Endothelial cell of umbilical vein (primary cell): Measurements from ENCODE around the gene VPS51. TPM values are rescaled to one million over a fixed set of nuclear protein-coding genes. Genes with fewer than 3 reads are reported as not detected.

Experiments
- BruUV-seq: library from RNA; stranded (reverse); fragments of 400-500 nt; replicated peaks from 2 replicates; lab custom pipeline; 2021; lab: Mats Ljungman, UMichigan
- CTCF ChIA-PET: fragments of 300-600, 350-600 bp; sonication (Branson Sonifier 250); formaldehyde crosslinking; loops from one replicate; lab custom pipeline; 2021; ENCODE audit warnings: antibody characterized with exemption, inconsistent platforms; lab: Charles Lee
- POLR2A ChIA-PET: fragments of 300-600, 350-600 bp; sonication (Branson Sonifier 250); formaldehyde crosslinking; loops from one replicate; lab custom pipeline; 2021; ENCODE audit warnings: antibody characterized with exemption, inconsistent platforms; lab: Charles Lee
- DNase-seq: peaks from one replicate; pipeline ENCODE4 v3.0.0-alpha.2; 2011; ENCODE audit warnings: low read depth, low spot score
- FAIRE-seq: peaks from 2 replicates; lab custom pipeline; 2011; peaks lifted over from hg19 to GRCh38; lab: Jason Lieb, UNC
- H2AFZ ChIP-seq: 2 replicates; pipeline ENCODE4 v1.6.0; 2012; ENCODE audit warnings: low read depth, low read length, control low read depth, inconsistent platforms
- H3K27ac ChIP-seq: 2 replicates; pipeline ENCODE4 v1.5.1; 2011; ENCODE audit warnings: low read depth, mild to moderate bottlenecking, control low read depth, low read length, moderate library complexity; ENCODE audit not compliant: insufficient read depth
- H3K27me3 ChIP-seq, 2 experiments: 2 replicates each; pipeline versions ENCODE4 v1.6.0 to v1.6.1; 2011; ENCODE audit warnings: low read length in 2 of 2, mixed read lengths in 1 of 2; ENCODE audit not compliant: control insufficient read depth in 2 of 2, insufficient read depth in 2 of 2
- H3K36me3 ChIP-seq, 2 experiments: 2 replicates in 1 of 2; 3 replicates in 1 of 2; pipeline ENCODE4 v1.5.1; 2011; ENCODE audit warnings: low read length in 2 of 2, mild to moderate bottlenecking in 1 of 2, moderate library complexity in 1 of 2; ENCODE audit not compliant: control insufficient read depth in 2 of 2, insufficient read depth in 2 of 2; ENCODE audit errors: extremely low read depth in 1 of 2
- H3K4me1 ChIP-seq: 3 replicates; pipeline ENCODE4 v1.5.1; 2011; ENCODE audit warnings: mild to moderate bottlenecking, low read length; ENCODE audit not compliant: control insufficient read depth, insufficient read depth; ENCODE audit errors: extremely low read depth
- H3K4me2 ChIP-seq: 2 replicates; pipeline ENCODE4 v1.6.1; 2011; ENCODE audit warnings: low read length, control low read depth, mixed read lengths; ENCODE audit not compliant: insufficient read depth
- H3K4me3 ChIP-seq, 3 experiments: fragments of 200-600 bp in 1 of 3; sonication (generic), shearing (Covaris generic) in 1 of 3; replicated peaks in 1 of 3; 2 replicates each; pipeline ENCODE4 v1.5.1; 2011 to 2016; ENCODE audit warnings: control low read depth in 3 of 3, low read length in 3 of 3, mild to moderate bottlenecking in 2 of 3, inconsistent platforms in 1 of 3, low read depth in 1 of 3, moderate library complexity in 1 of 3; ENCODE audit not compliant: insufficient read depth in 1 of 3
- H3K79me2 ChIP-seq: 2 replicates; pipeline ENCODE4 v1.6.0; 2012; ENCODE audit warnings: low read length, inconsistent platforms; ENCODE audit not compliant: control insufficient read depth, insufficient read depth
- H3K9ac ChIP-seq: replicated peaks from 2 replicates; pipeline ENCODE3; 2011; ENCODE audit warnings: low read length, control low read depth; ENCODE audit not compliant: insufficient read depth; ENCODE audit errors: extremely low read depth
- H3K9me1 ChIP-seq: replicated peaks from 3 replicates; pipeline ENCODE4 v1.6.0; 2011; ENCODE audit warnings: mild to moderate bottlenecking, low read length; ENCODE audit not compliant: control insufficient read depth, insufficient read depth; ENCODE audit errors: extremely low read depth
- H3K9me3 ChIP-seq: replicated peaks from 2 replicates; pipeline ENCODE4 v1.5.1; 2012; ENCODE audit warnings: low read length, inconsistent platforms; ENCODE audit not compliant: control insufficient read depth, insufficient read depth
- H4K20me1 ChIP-seq: replicated peaks from 2 replicates; pipeline ENCODE3; 2011; ENCODE audit warnings: mild to moderate bottlenecking, low read length; ENCODE audit not compliant: control insufficient read depth, insufficient read depth; ENCODE audit errors: extremely low read depth
- EZH2 ChIP-seq: IDR thresholded peaks from 2 replicates; pipeline ENCODE4 v1.6.1; 2012; ENCODE audit warnings: borderline replicate concordance, low read depth, mild to moderate bottlenecking, moderate library complexity, low read length, inconsistent platforms; ENCODE audit not compliant: severe bottlenecking
- GATA2 ChIP-seq: IDR thresholded peaks from 2 replicates; pipeline ENCODE4 v1.7.0; 2011; ENCODE audit warnings: low read depth, mild to moderate bottlenecking, moderate library complexity, mixed read lengths, low read length; ENCODE audit not compliant: insufficient read length, insufficient read depth
- MAX ChIP-seq: IDR thresholded peaks from 2 replicates; pipeline ENCODE4 v1.6.1; 2011; ENCODE audit not compliant: insufficient read depth, insufficient read length
- POLR2A ChIP-seq: IDR thresholded peaks from 2 replicates; pipeline ENCODE4 v1.6.1; 2012; ENCODE audit warnings: low read depth, mild to moderate bottlenecking, control low read depth, low read length
- POLR2AphosphoS5 ChIP-seq: IDR thresholded peaks from 2 replicates; pipeline ENCODE4 v1.6.1; 2012; ENCODE audit warnings: low read depth, mild to moderate bottlenecking, control low read depth, low read length, moderate library complexity; ENCODE audit not compliant: insufficient read depth
- dilution Hi-C: fragments of 300-500 bp; cut with MboI; formaldehyde crosslinking; loops from one replicate; pipeline ENCODE4 v1.15.0; 2019; ENCODE audit warnings: low sequenced_read_pairs; ENCODE audit not compliant: extremely low pct_ligation_motif_present
- intact Hi-C: fragments of 100-400 bp; cut with micrococcal nuclease; formaldehyde crosslinking; loops from one replicate; pipeline ENCODE4 v1.10.0; 2022
- polyA plus RNA-seq, 4 experiments: library from polyadenylated mRNA; depleted of rRNA in 3 of 4; stranded (reverse) in 3 of 4; unstranded in 1 of 4; fragments of >200 nt; gene quantifications; 2 replicates each; pipeline versions ENCODE4 v1.2.1 to v1.2.3, GENCODE V29; 2011 to 2012; ENCODE audit warnings: missing spikeins in 1 of 4
- total RNA-seq: library from RNA; stranded (reverse); gene quantifications from 2 replicates; pipeline ENCODE4 v1.2.3, GENCODE V29; 2021

Gene VPS51
- total and polyA plus RNA-seq, 2 donors (not counting 3 experiments of a cell fraction or from before 2014, with no cell fraction given), result 108 to 146 TPM

GRCh38 chr11:65131417-65131776 lies 35.4 kb downstream of the VPS51 start:
- H3K9ac ChIP-seq, result no peak overlapping the region
- CTCF ChIA-PET, result interaction anchor here (1.1 to 2.0 kb wide), 3 partner anchors 14 to 198 kb away, joined by 3 to 7 read pairs (median 4); partner anchors contain the start of gene ZNHIT2
- intact Hi-C loops, result no loop called here

GRCh38 chr11:65131895-65132237 lies 35.9 kb downstream of the VPS51 start:
- Histone ChIP-seq H3K79me2 (peaks cover 14% of the 10 kb centered on the region), H3K4me2 (no peak overlapping the region), H3K27me3 (no peaks in the 10 kb centered on the region), H3K36me3 (peaks cover 7 to 44% of the 10 kb centered on the region in 2 experiments), H3K4me1 (peaks cover 12% of the 10 kb centered on the region), H4K20me1 (no peaks in the 10 kb centered on the region), H2AFZ (no peak overlapping the region), H3K27ac (no peak overlapping the region), H3K9ac (no peak overlapping the region), H3K9me1 (no peaks in the 10 kb centered on the region), H3K4me3 (no peak overlapping the region), H3K9me3 (no peaks in the 10 kb centered on the region)
- ChIA-PET CTCF (interaction anchor here (1.1 to 2.0 kb wide), 3 partner anchors 14 to 198 kb away, joined by 3 to 7 read pairs (median 4); partner anchors contain the start of gene ZNHIT2), POLR2A (no interaction called here)
- no peak for TF ChIP-seq POLR2A
- no peak for TF ChIP-seq GATA2
- TF ChIP-seq MAX, result no peak
- TF ChIP-seq POLR2AphosphoS5, result no peak
- TF ChIP-seq EZH2, result no peak
- intact Hi-C loops (no loop called here), dilution Hi-C loops (no loop called here)
- DNase-seq, result no peak
- BruUV-seq, result no TSS peak
- FAIRE-seq, result no peak

More at GRCh38 chr11:65131417-65131776, 35.4 kb downstream of the VPS51 start:
- BruUV-seq, result no TSS peak
- TF ChIP-seq POLR2A, result no peak
- Histone ChIP-seq H3K4me1 (peaks cover 12% of the 10 kb centered on the region), H3K27ac (no peak overlapping the region), H3K9me1 (no peaks in the 10 kb centered on the region), H4K20me1 (no peaks in the 10 kb centered on the region), H3K27me3 (no peaks in the 10 kb centered on the region), H3K36me3 (peaks cover 11 to 48% of the 10 kb centered on the region in 2 experiments), H3K9me3 (no peaks in the 10 kb centered on the region), H3K4me2 (no peak overlapping the region), H3K4me3 (no peak overlapping the region), H3K79me2 (peaks cover 14% of the 10 kb centered on the region), H2AFZ (no peak overlapping the region)
- dilution Hi-C loops, result no loop called here
- no peak for FAIRE-seq
- DNase-seq, result no peak
- POLR2A ChIA-PET, result no interaction called here
